ENCODE results near the gene LBP.

LBP gene

GRCh38 chr20:38306379-38306778, 39.9 kb upstream of the LBP start:
- no peak overlapping the region for H3K4me2 ChIP-seq (ENCODE audit: low read depth, low read length)
- TF ChIP-seq EZH2phosphoT487 (IDR thresholded peaks at IDR 0.05; ENCODE audit: low read length) (no peak), EZH2 (optimal IDR thresholded peaks at IDR 0.05; ENCODE audit: low read depth, low read length) (no peak), CTCF (IDR thresholded peaks at IDR 0.05; ENCODE audit: low read length) (no peak)

GRCh38 chr20:38307371-38308046, 38.8 kb upstream of the LBP start:
- no peaks in the 10 kb centered on the region for H4K20me1 ChIP-seq (ENCODE audit: insufficient read depth, low read length)
- H3K9me2 ChIP-seq (replicated peaks; ENCODE audit: insufficient read depth, low read length): no peaks in the 10 kb centered on the region
- H3K4me3 ChIP-seq (ENCODE audit: low read length): no peak overlapping the region
- H3K9me3 ChIP-seq (replicated peaks; ENCODE audit: insufficient read depth, low read length): no peaks in the 10 kb centered on the region
- no peaks in the 10 kb centered on the region for H3K36me3 ChIP-seq (replicated peaks; ENCODE audit: insufficient read depth, low read length)
- H3K79me2 ChIP-seq (ENCODE audit: low read length): no peaks in the 10 kb centered on the region
- H3F3A ChIP-seq (ENCODE audit: insufficient read depth, low read length): no peaks in the 10 kb centered on the region
- H2AFZ ChIP-seq (ENCODE audit: low read length): no peak overlapping the region
- TF ChIP-seq CTCF (IDR thresholded peaks at IDR 0.05; ENCODE audit: low read length) (no peak), EZH2 (optimal IDR thresholded peaks at IDR 0.05; ENCODE audit: low read depth, low read length) (no peak), EZH2phosphoT487 (IDR thresholded peaks at IDR 0.05; ENCODE audit: low read length) (no peak)
- DNase-seq: no peak
- no peaks in the 10 kb centered on the region for H3K27me3 ChIP-seq (replicated peaks; ENCODE audit: insufficient read depth, low read length)
- H3K27ac ChIP-seq (ENCODE audit: low read length): no peak overlapping the region
- H3K9ac ChIP-seq (ENCODE audit: low read length): no peak overlapping the region
- H3K4me2 ChIP-seq (ENCODE audit: low read depth, low read length): no peak overlapping the region
- H3K4me1 ChIP-seq (ENCODE audit: low read length): no peaks in the 10 kb centered on the region

More at GRCh38 chr20:38306379-38306778, 39.9 kb upstream of the LBP start:
- no peak overlapping the region for H3K27ac ChIP-seq (ENCODE audit: low read length)
- H3K9ac ChIP-seq (ENCODE audit: low read length): no peak overlapping the region
- DNase-seq: no peak
- no peaks in the 10 kb centered on the region for H3K9me2 ChIP-seq (replicated peaks; ENCODE audit: insufficient read depth, low read length)
- no peak overlapping the region for H3K4me3 ChIP-seq (ENCODE audit: low read length)
- H3F3A ChIP-seq (ENCODE audit: insufficient read depth, low read length): no peaks in the 10 kb centered on the region
- H2AFZ ChIP-seq (ENCODE audit: low read length): no peak overlapping the region
- no peaks in the 10 kb centered on the region for H3K27me3 ChIP-seq (replicated peaks; ENCODE audit: insufficient read depth, low read length)
- H3K9me3 ChIP-seq (replicated peaks; ENCODE audit: insufficient read depth, low read length): no peaks in the 10 kb centered on the region
- H3K79me2 ChIP-seq (ENCODE audit: low read length): no peaks in the 10 kb centered on the region
- no peaks in the 10 kb centered on the region for H4K20me1 ChIP-seq (ENCODE audit: insufficient read depth, low read length)
- H3K4me1 ChIP-seq (ENCODE audit: low read length): no peaks in the 10 kb centered on the region
- no peaks in the 10 kb centered on the region for H3K36me3 ChIP-seq (replicated peaks; ENCODE audit: insufficient read depth, low read length)

GRCh38 chr20:38308047-38308438, 38.2 kb upstream of the LBP start:
- no peaks in the 10 kb centered on the region for H3K27me3 ChIP-seq (replicated peaks; ENCODE audit: insufficient read depth, low read length)
- no peaks in the 10 kb centered on the region for H3K79me2 ChIP-seq (ENCODE audit: low read length)
- H3K4me1 ChIP-seq (ENCODE audit: low read length): no peaks in the 10 kb centered on the region
- H3K9me2 ChIP-seq (replicated peaks; ENCODE audit: insufficient read depth, low read length): no peaks in the 10 kb centered on the region
- H3F3A ChIP-seq (ENCODE audit: insufficient read depth, low read length): no peaks in the 10 kb centered on the region
- no peak overlapping the region for H3K9ac ChIP-seq (ENCODE audit: low read length)
- H3K4me2 ChIP-seq (ENCODE audit: low read depth, low read length): no peak overlapping the region
- no peaks in the 10 kb centered on the region for H3K36me3 ChIP-seq (replicated peaks; ENCODE audit: insufficient read depth, low read length)
- no peak overlapping the region for H3K27ac ChIP-seq (ENCODE audit: low read length)
- DNase-seq: no peak
- TF ChIP-seq EZH2phosphoT487 (IDR thresholded peaks at IDR 0.05; ENCODE audit: low read length) (no peak), EZH2 (optimal IDR thresholded peaks at IDR 0.05; ENCODE audit: low read depth, low read length) (no peak), CTCF (IDR thresholded peaks at IDR 0.05; ENCODE audit: low read length) (no peak)
- H3K4me3 ChIP-seq (ENCODE audit: low read length): no peak overlapping the region
- no peaks in the 10 kb centered on the region for H4K20me1 ChIP-seq (ENCODE audit: insufficient read depth, low read length)
- no peak overlapping the region for H2AFZ ChIP-seq (ENCODE audit: low read length)
- no peaks in the 10 kb centered on the region for H3K9me3 ChIP-seq (replicated peaks; ENCODE audit: insufficient read depth, low read length)

Measured in MM.1S (cell line).